HUES48 (cell line): ENCODE measurements around the gene CALCR.

Experiments used
- H3K27ac ChIP-seq: one replicate; pipeline ENCODE4 v1.7.0; 2013; ENCODE audit warnings: low read depth, low read length, inconsistent platforms
- H3K27me3 ChIP-seq: 2 replicates; pipeline ENCODE4 v1.6.1; 2013; ENCODE audit warnings: mild to moderate bottlenecking, low read length; ENCODE audit not compliant: control insufficient read depth, insufficient read depth
- H3K36me3 ChIP-seq: 2 replicates; pipeline ENCODE4 v1.6.1; 2013; ENCODE audit warnings: low read length; ENCODE audit not compliant: control insufficient read depth, insufficient read depth
- H3K4me1 ChIP-seq: 2 replicates; pipeline ENCODE4 v1.6.1; 2013; ENCODE audit warnings: mild to moderate bottlenecking, low read length; ENCODE audit not compliant: control insufficient read depth, insufficient read depth
- H3K4me3 ChIP-seq: 2 replicates; pipeline ENCODE4 v1.5.1; 2013; ENCODE audit warnings: mild to moderate bottlenecking, low read depth, low read length
- H3K9ac ChIP-seq: 2 replicates; pipeline ENCODE4 v1.6.1; 2013; ENCODE audit warnings: mild to moderate bottlenecking, low read depth, low read length, moderate library complexity
- H3K9me3 ChIP-seq: 2 replicates; pipeline ENCODE4 v1.6.1; 2013; ENCODE audit warnings: low read length; ENCODE audit not compliant: control insufficient read depth, insufficient read depth

CALCR gene

GRCh38 chr7:93447509-93447908 is 127.0 kb downstream of the CALCR start:
- Histone ChIP-seq H3K27ac (no peak overlapping the region), H3K36me3 (no peaks in the 10 kb centered on the region), H3K9ac (no peak overlapping the region), H3K4me3 (no peak overlapping the region), H3K9me3 (no peaks in the 10 kb centered on the region), H3K27me3 (no peaks in the 10 kb centered on the region), H3K4me1 (peaks cover 13% of the 10 kb centered on the region)

- H3K27ac ChIP-seq: no peak overlapping the region
- H3K4me1 ChIP-seq: peaks cover 18% of the 10 kb centered on the region
- H3K36me3 ChIP-seq: no peaks in the 10 kb centered on the region
- no peak overlapping the region for H3K9ac ChIP-seq
- no peaks in the 10 kb centered on the region for H3K27me3 ChIP-seq
- H3K4me3 ChIP-seq: no peak overlapping the region
- no peaks in the 10 kb centered on the region for H3K9me3 ChIP-seq
Measured at GRCh38 chr7:93442478-93443224, 131.9 kb downstream of the CALCR start.

GRCh38 chr7:93435791-93436190 is 138.7 kb downstream of the CALCR start:
- H3K36me3 ChIP-seq: no peaks in the 10 kb centered on the region
- H3K9ac ChIP-seq: no peak overlapping the region
- no peaks in the 10 kb centered on the region for H3K9me3 ChIP-seq
- H3K27ac ChIP-seq: no peak overlapping the region
- no peaks in the 10 kb centered on the region for H3K27me3 ChIP-seq
- H3K4me3 ChIP-seq: no peak overlapping the region
- peaks cover 5% of the 10 kb centered on the region for H3K4me1 ChIP-seq

GRCh38 chr7:93432130-93432529 is 142.4 kb downstream of the CALCR start:
- Histone ChIP-seq H3K4me1 (no peaks in the 10 kb centered on the region; the same call in 1 of the 2 replicates), H3K27ac (no peak overlapping the region), H3K27me3 (no peaks in the 10 kb centered on the region), H3K36me3 (no peaks in the 10 kb centered on the region), H3K4me3 (no peak overlapping the region), H3K9ac (no peak overlapping the region), H3K9me3 (no peaks in the 10 kb centered on the region)

GRCh38 chr7:93430917-93431588 is 143.5 kb downstream of the CALCR start:
- Histone ChIP-seq H3K9ac (no peak overlapping the region), H3K9me3 (no peaks in the 10 kb centered on the region), H3K36me3 (no peaks in the 10 kb centered on the region), H3K4me3 (no peak overlapping the region), H3K4me1 (no peaks in the 10 kb centered on the region; the same call in 1 of the 2 replicates), H3K27me3 (no peaks in the 10 kb centered on the region), H3K27ac (no peak overlapping the region)

GRCh38 chr7:93429563-93429962 is 145.0 kb downstream of the CALCR start:
- H3K9ac ChIP-seq: no peak overlapping the region
- no peak overlapping the region for H3K4me3 ChIP-seq
- no peaks in the 10 kb centered on the region for H3K9me3 ChIP-seq
- no peaks in the 10 kb centered on the region; the same call in 1 of the 2 replicates for H3K4me1 ChIP-seq
- no peaks in the 10 kb centered on the region for H3K36me3 ChIP-seq
- no peaks in the 10 kb centered on the region for H3K27me3 ChIP-seq
- no peak overlapping the region for H3K27ac ChIP-seq

- H3K9ac ChIP-seq: no peak overlapping the region
- H3K36me3 ChIP-seq: no peaks in the 10 kb centered on the region
- no peaks in the 10 kb centered on the region; the same call in 1 of the 2 replicates for H3K4me1 ChIP-seq
- no peak overlapping the region for H3K4me3 ChIP-seq
- H3K27ac ChIP-seq: no peak overlapping the region
- H3K9me3 ChIP-seq: no peaks in the 10 kb centered on the region
- no peaks in the 10 kb centered on the region for H3K27me3 ChIP-seq
Measured at GRCh38 chr7:93427107-93427506, 147.4 kb downstream of the CALCR start.

GRCh38 chr7:93426155-93426696 is 148.3 kb downstream of the CALCR start:
- H3K4me1 ChIP-seq: no peaks in the 10 kb centered on the region; the same call in 1 of the 2 replicates
- no peaks in the 10 kb centered on the region for H3K9me3 ChIP-seq
- H3K4me3 ChIP-seq: no peak overlapping the region
- H3K9ac ChIP-seq: no peak overlapping the region
- no peak overlapping the region for H3K27ac ChIP-seq
- no peaks in the 10 kb centered on the region for H3K36me3 ChIP-seq
- H3K27me3 ChIP-seq: no peaks in the 10 kb centered on the region

GRCh38 chr7:93414574-93414973 is 159.9 kb downstream of the CALCR start:
- Histone ChIP-seq H3K4me1 (peaks cover 18% of the 10 kb centered on the region), H3K27me3 (no peaks in the 10 kb centered on the region), H3K36me3 (no peaks in the 10 kb centered on the region), H3K9me3 (no peaks in the 10 kb centered on the region), H3K9ac (no peak overlapping the region), H3K4me3 (peak overlapping the region; percentile 6; the same call in 1 of the 2 replicates), H3K27ac (peak overlapping the region; percentile 14)

GRCh38 chr7:93409324-93409723 is 165.2 kb downstream of the CALCR start:
- Histone ChIP-seq H3K4me3 (no peak overlapping the region), H3K9ac (no peak overlapping the region), H3K27me3 (no peaks in the 10 kb centered on the region), H3K36me3 (no peaks in the 10 kb centered on the region), H3K4me1 (peaks cover 3% of the 10 kb centered on the region), H3K9me3 (peaks cover 6% of the 10 kb centered on the region), H3K27ac (no peak overlapping the region)

- H3K27me3 ChIP-seq: no peaks in the 10 kb centered on the region
- no peaks in the 10 kb centered on the region for H3K4me1 ChIP-seq
- H3K4me3 ChIP-seq: no peak overlapping the region
- peaks cover 6% of the 10 kb centered on the region for H3K9me3 ChIP-seq
- H3K36me3 ChIP-seq: no peaks in the 10 kb centered on the region
- H3K9ac ChIP-seq: no peak overlapping the region
- H3K27ac ChIP-seq: no peak overlapping the region
Measured at GRCh38 chr7:93407239-93407638, 167.3 kb downstream of the CALCR start.
